ENCODE results near the gene RFC2.

Gene RFC2

GRCh38 chr7:74185636-74186035 is 68.6 kb downstream of the RFC2 start:
- DNase-seq: no peak

GRCh38 chr7:74185016-74185415 is 69.2 kb downstream of the RFC2 start:
- DNase-seq: no peak

GRCh38 chr7:74183653-74184450 is 70.3 kb downstream of the RFC2 start:
- no peak for DNase-seq

GRCh38 chr7:74183142-74183541 is 71.1 kb downstream of the RFC2 start:
- no peak for DNase-seq

GRCh38 chr7:74182453-74183090 is 71.6 kb downstream of the RFC2 start:
- DNase-seq: no peak

- no peak for DNase-seq
Observed at GRCh38 chr7:74181821-74182220, 72.4 kb downstream of the RFC2 start.

Data from stimulated activated CD4-positive, alpha-beta T cell treated with anti-CD3 and anti-CD28 coated beads, Interleukin-4, amount 100 ng/mL, for 1 hour (primary cell).